ENCODE results near the gene FRMD8.

The FRMD8 gene

GRCh38 chr11:65376138-65376713, 10.2 kb upstream of the FRMD8 start:
- no peak for DNase-seq

- DNase-seq, result no peak
These were observed 9.4 kb upstream of the FRMD8 start for GRCh38 chr11:65377036-65377435.

- no peak for DNase-seq
These were observed 8.7 kb upstream of the FRMD8 start for GRCh38 chr11:65377777-65378176.

GRCh38 chr11:65378208-65378927, 8.1 kb upstream of the FRMD8 start:
- no peak for DNase-seq

GRCh38 chr11:65378928-65379638, 7.4 kb upstream of the FRMD8 start:
- no peak for DNase-seq

GRCh38 chr11:65379698-65380459, 6.6 kb upstream of the FRMD8 start:
- no peak for DNase-seq

- no peak for DNase-seq
These were observed 5.8 kb upstream of the FRMD8 start for GRCh38 chr11:65380460-65381119.

GRCh38 chr11:65381716-65382032, 4.8 kb upstream of the FRMD8 start:
- DNase-seq, result peak; percentile 80

GRCh38 chr11:65382033-65382803, 4.2 kb upstream of the FRMD8 start, which contains the start of gene SLC25A45:
TSS of gene SLC25A45 (minus strand) at chr11:65382646. CDS start at chr11:65381951, 695 bp downstream.
- DNase-seq, result peak; percentile 99

- no peak for DNase-seq
These were observed 3.6 kb upstream of the FRMD8 start for GRCh38 chr11:65382804-65383368.

GRCh38 chr11:65383778-65384177, 2.7 kb upstream of the FRMD8 start:
- no peak for DNase-seq

- DNase-seq, result peak; percentile 46
These were observed 2.0 kb upstream of the FRMD8 start for GRCh38 chr11:65384301-65384889.

- DNase-seq, result no peak
These were observed 2.3 kb downstream of the FRMD8 start for GRCh38 chr11:65388731-65389130.

GRCh38 chr11:65389294-65389980, 3.0 kb downstream of the FRMD8 start:
- DNase-seq, result no peak

GRCh38 chr11:65390099-65390941, 3.9 kb downstream of the FRMD8 start:
- DNase-seq, result no peak

- peak; percentile 45 for DNase-seq
These were observed 4.6 kb downstream of the FRMD8 start for GRCh38 chr11:65390996-65391395.

- DNase-seq, result no peak
These were observed 5.9 kb downstream of the FRMD8 start for GRCh38 chr11:65392186-65392829.

- DNase-seq, result no peak
These were observed 6.5 kb downstream of the FRMD8 start for GRCh38 chr11:65392899-65393298.
